Measurements from ENCODE around the gene CHRDL2.

DNA sequence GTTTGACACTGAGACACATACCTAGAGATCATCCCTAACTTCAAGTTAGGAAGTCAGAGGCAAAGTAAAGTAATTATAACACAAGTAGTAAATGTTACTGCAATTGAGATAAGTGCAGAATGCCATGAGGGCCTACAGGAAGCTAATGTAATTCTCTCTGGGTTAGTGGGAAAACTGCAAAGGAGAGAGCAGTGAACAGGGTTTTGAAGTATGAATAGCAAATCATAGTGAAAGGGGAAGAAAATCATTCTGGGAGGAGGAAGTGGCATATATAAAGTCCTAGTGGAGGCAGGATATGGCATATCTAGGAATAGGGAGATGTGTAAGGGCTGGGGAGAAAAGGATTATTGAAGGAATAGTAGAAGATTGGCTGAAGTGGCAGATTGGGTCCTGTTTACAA lies 45.3 kb upstream of the CHRDL2 start:
- no peak for TF ChIP-seq ESRRA (IDR thresholded peaks at IDR 0.05; ENCODE audit: borderline replicate concordance, low read length)
- no peak for TF ChIP-seq CBX2 (IDR thresholded peaks at IDR 0.05; ENCODE audit: borderline replicate concordance, low read depth)
- no peak for TF ChIP-seq SMC3 (IDR thresholded peaks at IDR 0.05)
- no peak for TF ChIP-seq EP300 (IDR thresholded peaks at IDR 0.05)
- TF ChIP-seq RFX5 (IDR thresholded peaks at IDR 0.05), result no peak
- TF ChIP-seq, protein P1, sequence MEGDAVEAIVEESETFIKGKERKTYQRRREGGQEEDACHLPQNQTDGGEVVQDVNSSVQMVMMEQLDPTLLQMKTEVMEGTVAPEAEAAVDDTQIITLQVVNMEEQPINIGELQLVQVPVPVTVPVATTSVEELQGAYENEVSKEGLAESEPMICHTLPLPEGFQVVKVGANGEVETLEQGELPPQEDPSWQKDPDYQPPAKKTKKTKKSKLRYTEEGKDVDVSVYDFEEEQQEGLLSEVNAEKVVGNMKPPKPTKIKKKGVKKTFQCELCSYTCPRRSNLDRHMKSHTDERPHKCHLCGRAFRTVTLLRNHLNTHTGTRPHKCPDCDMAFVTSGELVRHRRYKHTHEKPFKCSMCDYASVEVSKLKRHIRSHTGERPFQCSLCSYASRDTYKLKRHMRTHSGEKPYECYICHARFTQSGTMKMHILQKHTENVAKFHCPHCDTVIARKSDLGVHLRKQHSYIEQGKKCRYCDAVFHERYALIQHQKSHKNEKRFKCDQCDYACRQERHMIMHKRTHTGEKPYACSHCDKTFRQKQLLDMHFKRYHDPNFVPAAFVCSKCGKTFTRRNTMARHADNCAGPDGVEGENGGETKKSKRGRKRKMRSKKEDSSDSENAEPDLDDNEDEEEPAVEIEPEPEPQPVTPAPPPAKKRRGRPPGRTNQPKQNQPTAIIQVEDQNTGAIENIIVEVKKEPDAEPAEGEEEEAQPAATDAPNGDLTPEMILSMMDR (IDR thresholded peaks at IDR 0.05), result no peak
- TF ChIP-seq POLR2A (IDR thresholded peaks at IDR 0.05; ENCODE audit: low read length), result no peak
- TF ChIP-seq, protein P2, sequence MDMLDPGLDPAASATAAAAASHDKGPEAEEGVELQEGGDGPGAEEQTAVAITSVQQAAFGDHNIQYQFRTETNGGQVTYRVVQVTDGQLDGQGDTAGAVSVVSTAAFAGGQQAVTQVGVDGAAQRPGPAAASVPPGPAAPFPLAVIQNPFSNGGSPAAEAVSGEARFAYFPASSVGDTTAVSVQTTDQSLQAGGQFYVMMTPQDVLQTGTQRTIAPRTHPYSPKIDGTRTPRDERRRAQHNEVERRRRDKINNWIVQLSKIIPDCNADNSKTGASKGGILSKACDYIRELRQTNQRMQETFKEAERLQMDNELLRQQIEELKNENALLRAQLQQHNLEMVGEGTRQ (IDR thresholded peaks at IDR 0.05), result no peak
- TF ChIP-seq POLR2AphosphoS2 (conservative IDR thresholded peaks at IDR 0.05; ENCODE audit: low read length), result no peak
- TF ChIP-seq, protein P3, sequence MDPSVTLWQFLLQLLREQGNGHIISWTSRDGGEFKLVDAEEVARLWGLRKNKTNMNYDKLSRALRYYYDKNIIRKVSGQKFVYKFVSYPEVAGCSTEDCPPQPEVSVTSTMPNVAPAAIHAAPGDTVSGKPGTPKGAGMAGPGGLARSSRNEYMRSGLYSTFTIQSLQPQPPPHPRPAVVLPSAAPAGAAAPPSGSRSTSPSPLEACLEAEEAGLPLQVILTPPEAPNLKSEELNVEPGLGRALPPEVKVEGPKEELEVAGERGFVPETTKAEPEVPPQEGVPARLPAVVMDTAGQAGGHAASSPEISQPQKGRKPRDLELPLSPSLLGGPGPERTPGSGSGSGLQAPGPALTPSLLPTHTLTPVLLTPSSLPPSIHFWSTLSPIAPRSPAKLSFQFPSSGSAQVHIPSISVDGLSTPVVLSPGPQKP (IDR thresholded peaks at IDR 0.05; ENCODE audit: low read depth, low read length), result no peak

Measured in A549 (cell line).